Mucosa of rectum (tissue), 2 donors: ENCODE data around the gene DGCR6L.
"Not testable (repeated sequence)": the region's sequence is repeated elsewhere in the genome, so short reads cannot be mapped to it uniquely, and the experiment has no call there.

ENCODE experiments used
- H3K27ac ChIP-seq, 2 donors: one replicate each; pipeline ENCODE4 v1.7.0; 2013; ENCODE audit warnings: inconsistent platforms in 2 of 2, low read depth in 2 of 2, low read length in 2 of 2
- H3K27me3 ChIP-seq, 2 donors: one replicate each; pipeline ENCODE4 v1.7.0; 2013; ENCODE audit warnings: low read length in 2 of 2; ENCODE audit not compliant: control insufficient read depth in 2 of 2, insufficient read depth in 2 of 2
- H3K36me3 ChIP-seq, 2 donors: one replicate each; pipeline ENCODE4 v1.7.0; 2013; ENCODE audit warnings: low read length in 2 of 2; ENCODE audit not compliant: control insufficient read depth in 2 of 2, insufficient read depth in 2 of 2
- H3K4me1 ChIP-seq, 2 donors: one replicate each; pipeline ENCODE4 v1.7.0; 2013; ENCODE audit warnings: low read length in 2 of 2, mild to moderate bottlenecking in 1 of 2; ENCODE audit not compliant: control insufficient read depth in 2 of 2, insufficient read depth in 2 of 2
- H3K4me3 ChIP-seq, 2 donors: one replicate each; pipeline ENCODE4 v1.7.0; 2013; ENCODE audit warnings: low read length in 2 of 2
- H3K9ac ChIP-seq, 2 donors: one replicate each; pipeline ENCODE4 v1.7.0; 2013; ENCODE audit warnings: low read length in 2 of 2, low read depth in 1 of 2, mild to moderate bottlenecking in 1 of 2
- H3K9me3 ChIP-seq, 2 donors: one replicate each; pipeline ENCODE4 v1.7.0; 2013; ENCODE audit warnings: low read length in 2 of 2; ENCODE audit not compliant: control insufficient read depth in 2 of 2
- donor health status: healthy.
- donor health status: Normal muscosa, but diverticular disease.

Gene DGCR6L

DNA sequence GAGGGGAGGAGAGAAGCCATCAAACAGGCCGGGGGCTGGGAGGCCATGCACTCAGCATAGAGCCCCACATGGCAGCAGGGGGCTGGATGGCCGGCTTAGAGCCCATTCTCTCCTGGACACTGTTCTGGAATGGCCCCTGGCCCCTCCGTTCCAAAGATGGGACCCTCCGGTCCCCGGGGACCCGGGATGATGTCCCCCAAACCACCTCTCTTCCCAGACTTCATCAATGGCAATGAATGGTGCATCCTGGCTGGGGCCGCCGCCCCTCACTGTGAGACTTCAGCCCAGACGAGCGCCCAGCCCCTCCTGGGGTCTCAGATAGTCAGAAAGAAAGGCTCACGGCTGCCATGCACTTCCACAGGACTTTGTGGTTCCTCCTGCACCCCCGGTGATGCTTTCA, 38.0 kb downstream of the DGCR6L start:
- Histone ChIP-seq H3K4me3 (no peak overlapping the region), H3K27ac (no peak overlapping the region), H3K27me3 (no peaks in the 10 kb centered on the region), H3K9ac (no peak overlapping the region), H3K4me1 (no peaks in the 10 kb centered on the region), H3K9me3 (no peaks in the 10 kb centered on the region), H3K36me3 (no peaks in the 10 kb centered on the region)

DNA sequence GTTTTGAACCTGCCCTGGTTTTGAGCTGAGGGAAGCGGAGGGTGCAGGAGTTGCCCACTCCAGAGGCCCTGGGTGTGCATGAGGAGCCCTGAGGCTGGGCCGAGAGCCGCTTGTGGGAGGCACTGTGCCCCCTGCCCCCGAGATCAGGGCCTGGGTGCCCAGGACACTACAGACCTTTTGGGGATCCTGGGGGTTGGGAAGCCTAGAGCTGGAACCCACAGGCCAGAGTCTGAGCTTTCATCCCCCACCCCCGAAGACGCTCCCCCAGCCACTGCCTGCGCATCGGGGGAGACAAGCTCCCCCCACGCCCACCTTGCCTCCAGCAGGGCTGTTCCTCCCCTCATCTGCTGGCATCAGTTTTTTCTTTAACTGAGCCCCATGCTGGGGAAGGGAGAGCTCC, 38.4 kb downstream of the DGCR6L start:
- not testable (repeated sequence) for H3K36me3 ChIP-seq, H3K27me3 ChIP-seq, H3K4me3 ChIP-seq, H3K27ac ChIP-seq, H3K9ac ChIP-seq, H3K4me1 ChIP-seq, H3K9me3 ChIP-seq

DNA sequence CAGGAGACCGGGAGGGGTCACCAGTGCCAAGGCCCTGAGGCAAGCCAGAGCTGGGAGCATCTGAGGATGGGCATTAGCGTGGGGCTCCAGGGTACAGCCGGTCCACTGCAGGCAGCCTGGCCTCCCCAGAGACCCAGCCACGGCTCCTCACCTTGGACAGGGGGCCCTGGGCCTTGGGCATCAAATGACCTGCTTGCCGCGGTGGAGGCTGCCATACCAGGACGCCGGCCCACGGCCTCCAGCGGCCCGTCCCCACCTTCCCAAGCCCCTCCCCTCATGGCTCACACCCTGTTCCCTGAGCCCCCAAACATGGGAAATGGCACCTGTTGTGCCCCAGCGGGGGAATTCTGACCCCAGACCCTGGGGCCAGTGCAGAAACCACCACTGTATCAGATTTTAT, 39.0 kb downstream of the DGCR6L start:
- Histone ChIP-seq H3K36me3 (no peaks in the 10 kb centered on the region), H3K27me3 (no peaks in the 10 kb centered on the region), H3K4me3 (no peak overlapping the region), H3K4me1 (no peaks in the 10 kb centered on the region), H3K9me3 (no peaks in the 10 kb centered on the region), H3K9ac (no peak overlapping the region), H3K27ac (no peak overlapping the region)

DNA sequence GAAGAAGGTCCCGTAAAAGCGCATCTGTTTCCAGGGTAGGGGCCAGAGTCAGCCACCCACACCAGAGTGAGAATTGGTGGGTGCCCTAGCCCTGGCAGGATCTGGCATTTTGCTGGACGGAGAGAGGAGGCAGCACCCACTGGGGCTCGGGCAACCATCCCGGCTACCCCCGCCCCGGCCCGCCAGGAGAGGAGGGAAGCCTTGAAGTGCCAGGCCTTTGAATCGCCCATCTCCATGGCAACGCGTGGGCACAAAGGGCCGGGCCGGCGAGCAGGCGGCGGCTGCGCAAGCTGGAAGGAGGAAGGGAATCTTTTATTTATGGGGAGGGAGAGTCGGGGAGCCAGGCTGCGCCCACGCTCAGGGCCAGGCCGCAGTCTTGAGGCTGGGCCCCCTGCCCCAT, 39.7 kb downstream of the DGCR6L start:
- not testable (repeated sequence) for H3K9me3 ChIP-seq, H3K36me3 ChIP-seq, H3K4me1 ChIP-seq, H3K9ac ChIP-seq, H3K27ac ChIP-seq, H3K27me3 ChIP-seq, H3K4me3 ChIP-seq

DNA sequence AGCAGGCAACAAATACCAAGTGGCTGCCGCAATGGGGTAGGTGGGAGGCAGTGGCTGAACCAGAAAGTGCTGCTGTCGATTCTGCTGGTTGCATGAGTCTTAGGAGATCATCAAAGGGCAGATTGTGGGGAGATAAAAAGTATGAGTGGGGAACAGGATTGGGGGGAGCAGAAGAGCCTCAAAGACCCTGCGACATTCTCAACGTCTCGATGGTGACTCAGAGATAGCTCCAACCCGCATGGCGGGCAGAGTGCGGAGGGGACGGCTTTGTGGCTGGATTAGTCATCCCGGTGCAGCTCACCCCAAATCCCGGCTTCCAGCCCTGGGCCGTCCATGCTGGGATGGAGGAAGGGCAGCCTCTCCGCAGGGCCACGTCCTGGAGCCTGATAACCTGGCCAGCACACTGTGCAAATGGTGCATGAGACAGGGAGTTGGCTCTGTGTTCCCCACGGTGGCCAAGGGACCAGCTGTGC, 40.2 kb downstream of the DGCR6L start:
- H3K9ac ChIP-seq: no peak overlapping the region
- H3K9me3 ChIP-seq: no peaks in the 10 kb centered on the region
- H3K4me1 ChIP-seq: no peaks in the 10 kb centered on the region
- no peaks in the 10 kb centered on the region for H3K27me3 ChIP-seq
- H3K36me3 ChIP-seq: no peaks in the 10 kb centered on the region
- no peak overlapping the region for H3K27ac ChIP-seq
- no peak overlapping the region for H3K4me3 ChIP-seq

DNA sequence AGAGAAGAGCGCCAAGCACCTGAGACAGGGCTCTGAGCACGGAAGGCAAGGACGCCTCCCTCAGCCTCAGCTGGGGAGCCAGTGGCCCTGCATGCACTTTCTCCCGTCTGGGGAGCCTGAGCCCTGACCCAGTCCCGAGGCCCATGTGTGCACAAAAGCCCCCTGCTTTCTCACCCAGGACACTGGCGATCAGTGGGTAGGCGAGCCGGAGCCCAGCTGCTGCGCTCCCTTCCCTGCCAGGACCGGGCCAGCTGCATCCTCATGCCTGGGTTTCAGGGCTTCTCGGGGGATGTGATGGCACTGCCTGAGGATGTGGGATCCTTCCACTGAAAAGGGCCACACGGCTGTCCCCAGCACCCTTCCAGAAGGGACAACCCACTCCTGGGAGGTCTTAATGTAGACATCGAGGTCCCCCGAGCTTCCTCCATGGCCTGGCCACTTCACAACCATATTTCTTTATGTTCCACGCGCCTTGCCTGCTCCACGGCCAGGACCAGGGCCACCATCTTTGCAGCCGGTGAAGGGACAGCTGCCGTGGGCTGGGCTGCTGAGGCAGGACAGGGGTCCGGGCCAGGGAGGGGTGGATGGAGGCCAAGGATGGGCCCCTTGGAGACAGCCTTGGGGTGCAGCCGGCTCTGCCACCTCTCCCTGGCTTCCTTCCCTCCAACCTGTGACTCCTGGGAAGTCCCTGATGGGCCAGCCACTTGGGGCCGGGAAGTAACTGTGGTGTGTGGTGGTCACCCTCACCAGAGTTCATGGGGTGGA, 41.0 kb downstream of the DGCR6L start:
- H3K9ac ChIP-seq, H3K9me3 ChIP-seq, H3K4me3 ChIP-seq, H3K27me3 ChIP-seq, H3K36me3 ChIP-seq, H3K27ac ChIP-seq, H3K4me1 ChIP-seq: not testable (repeated sequence)

DNA sequence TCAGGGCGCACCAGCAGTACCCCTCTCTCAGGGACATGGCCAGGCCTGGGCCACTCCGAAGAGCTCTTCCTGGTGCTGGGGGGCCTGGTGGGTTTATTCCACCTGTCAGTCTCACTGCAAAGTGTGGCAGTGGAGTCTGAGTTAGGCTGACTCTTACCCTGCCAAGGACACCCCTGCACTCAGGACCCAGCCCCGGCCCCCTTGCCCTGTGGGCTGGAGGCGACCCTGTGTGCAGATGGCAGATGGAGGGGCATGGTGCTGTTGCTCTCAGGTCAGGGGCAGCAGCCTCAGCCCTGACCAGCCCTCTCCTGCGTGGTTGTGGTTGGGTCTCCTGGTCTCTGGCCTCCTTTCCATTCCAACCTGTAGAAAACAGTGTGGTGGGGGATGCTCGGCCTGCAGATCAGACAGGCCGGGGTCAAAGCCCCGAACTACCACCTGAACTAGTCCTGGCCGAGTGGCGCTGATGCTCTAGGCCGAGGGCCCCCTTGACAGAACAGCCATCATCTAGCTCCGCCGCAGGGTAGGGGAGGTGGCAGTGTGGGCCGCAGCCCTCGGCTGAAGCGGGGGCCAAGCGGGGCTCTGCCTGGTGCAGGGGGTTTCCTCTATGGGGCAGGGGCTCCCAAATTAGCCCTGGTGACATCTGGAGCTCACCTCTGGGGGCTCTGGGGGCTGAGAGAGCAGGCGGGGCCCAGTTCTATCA, 41.8 kb downstream of the DGCR6L start:
- not testable (repeated sequence) for H3K9me3 ChIP-seq, H3K9ac ChIP-seq, H3K27ac ChIP-seq, H3K27me3 ChIP-seq, H3K4me3 ChIP-seq, H3K36me3 ChIP-seq, H3K4me1 ChIP-seq

DNA sequence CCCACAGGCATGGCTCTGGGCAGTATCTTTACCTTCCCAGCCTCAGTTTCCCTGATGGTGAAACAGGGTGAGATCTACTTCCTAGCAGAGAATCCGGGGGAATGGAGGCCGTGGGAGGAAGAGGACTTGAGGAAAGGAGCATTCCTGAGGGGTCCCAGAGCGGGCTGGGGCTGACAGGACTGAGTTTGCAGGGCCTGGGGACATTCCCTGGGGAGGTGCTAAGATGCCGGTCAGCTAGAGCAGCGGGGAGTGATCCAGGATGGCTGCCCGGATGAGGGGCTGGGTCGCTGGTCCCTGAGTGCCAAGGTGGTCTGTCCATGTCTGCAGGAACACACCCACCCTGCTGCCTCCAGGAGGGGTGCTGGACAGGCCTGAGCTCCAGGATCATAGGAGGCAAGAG, 43.4 kb downstream of the DGCR6L start:
- H3K36me3 ChIP-seq: no peaks in the 10 kb centered on the region
- no peaks in the 10 kb centered on the region for H3K9me3 ChIP-seq
- H3K9ac ChIP-seq: no peak overlapping the region
- no peak overlapping the region for H3K27ac ChIP-seq
- no peaks in the 10 kb centered on the region for H3K4me1 ChIP-seq
- H3K4me3 ChIP-seq: no peak overlapping the region
- no peaks in the 10 kb centered on the region for H3K27me3 ChIP-seq

DNA sequence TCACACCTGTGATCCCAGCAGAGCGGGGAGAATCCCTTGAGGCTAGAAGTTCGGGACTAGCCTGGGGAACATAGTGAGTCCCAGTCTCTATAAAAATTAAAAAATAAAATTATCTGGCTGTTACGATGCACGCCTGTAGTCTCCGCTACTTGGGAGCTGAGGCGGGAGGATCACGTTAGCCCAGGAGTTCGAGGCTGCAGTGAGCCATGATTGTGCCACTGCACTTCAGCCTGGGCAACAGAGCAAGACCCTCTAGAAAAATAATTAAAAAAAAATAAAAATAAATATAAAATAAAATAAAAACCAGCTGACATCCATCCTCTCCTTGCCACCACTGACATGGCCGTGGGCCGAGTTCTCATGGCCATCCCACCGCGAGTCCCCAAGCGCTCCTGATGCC, 44.0 kb downstream of the DGCR6L start:
- no peaks in the 10 kb centered on the region for H3K27me3 ChIP-seq
- H3K27ac ChIP-seq: no peak overlapping the region
- H3K4me1 ChIP-seq: no peaks in the 10 kb centered on the region
- H3K9ac ChIP-seq: no peak overlapping the region
- no peak overlapping the region for H3K4me3 ChIP-seq
- no peaks in the 10 kb centered on the region for H3K36me3 ChIP-seq
- H3K9me3 ChIP-seq: no peaks in the 10 kb centered on the region

DNA sequence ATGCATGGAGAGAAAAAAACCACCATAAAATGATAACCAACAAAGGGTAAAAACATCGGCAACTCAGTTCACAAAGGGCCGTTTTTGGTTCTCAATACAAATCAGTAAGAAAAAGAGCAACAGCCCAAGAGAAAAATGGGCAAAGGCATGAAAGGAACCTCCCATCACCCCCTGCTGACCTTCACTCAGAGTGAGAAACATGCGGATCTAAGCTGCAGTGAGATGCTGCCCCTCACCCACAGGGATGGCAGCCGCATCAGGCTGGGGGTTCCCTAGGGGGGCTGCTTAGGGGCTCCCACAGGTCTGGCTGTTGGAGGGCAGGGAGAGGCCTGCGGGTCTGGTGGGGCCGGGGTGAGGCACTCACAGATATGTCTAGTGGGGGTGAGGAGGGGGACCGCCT, 44.5 kb downstream of the DGCR6L start:
- H3K36me3 ChIP-seq, H3K4me3 ChIP-seq, H3K27ac ChIP-seq, H3K9ac ChIP-seq, H3K9me3 ChIP-seq, H3K27me3 ChIP-seq, H3K4me1 ChIP-seq: not testable (repeated sequence)
